MM.1S (cell line): ENCODE results near the gene LARP1.

Experiments
- DNase-seq: peaks from one replicate; pipeline ENCODE4 v3.0.0-alpha.2; 2015
- H2AFZ ChIP-seq: fragments of 300-600 bp; sonication (generic); 2 replicates; pipeline ENCODE4 v1.6.0; 2016; ENCODE audit warnings: antibody characterized with exemption, low read length
- H3F3A ChIP-seq: fragments of 300-600 bp; sonication (generic); 2 replicates; pipeline ENCODE4 v1.6.1; 2016; ENCODE audit warnings: mild to moderate bottlenecking, antibody characterized with exemption, low read length, moderate library complexity, mixed read lengths; ENCODE audit not compliant: insufficient read depth
- H3K27ac ChIP-seq: fragments of 300-600 bp; sonication (generic); 2 replicates; pipeline ENCODE4 v1.5.1; 2016; ENCODE audit warnings: mild to moderate bottlenecking, low read length
- H3K27me3 ChIP-seq: fragments of 300-600 bp; sonication (generic); replicated peaks from 2 replicates; pipeline ENCODE4 v1.6.0; 2016; ENCODE audit warnings: low read length; ENCODE audit not compliant: insufficient read depth
- H3K36me3 ChIP-seq: fragments of 300-600 bp; sonication (generic); replicated peaks from 2 replicates; pipeline ENCODE4 v1.6.1; 2016; ENCODE audit warnings: mild to moderate bottlenecking, low read length, mixed read lengths; ENCODE audit not compliant: insufficient read depth
- H3K4me1 ChIP-seq: fragments of 300-600 bp; sonication (generic); 2 replicates; pipeline ENCODE4 v1.6.1; 2016; ENCODE audit warnings: low read length, mixed read lengths
- H3K4me2 ChIP-seq: fragments of 300-600 bp; sonication (generic); 2 replicates; pipeline ENCODE4 v1.6.0; 2016; ENCODE audit warnings: low read depth, low read length
- H3K4me3 ChIP-seq: fragments of 300-600 bp; sonication (generic); 2 replicates; pipeline ENCODE4 v1.5.1; 2016; ENCODE audit warnings: low read length, mixed read lengths
- H3K79me2 ChIP-seq: fragments of 300-600 bp; sonication (generic); 2 replicates; pipeline ENCODE4 v1.6.1; 2016; ENCODE audit warnings: mixed run types, low read length, mixed read lengths
- H3K9ac ChIP-seq: fragments of 300-600 bp; sonication (generic); 2 replicates; pipeline ENCODE4 v1.6.1; 2016; ENCODE audit warnings: low read length, mixed read lengths
- H3K9me2 ChIP-seq: fragments of 300-600 bp; sonication (generic); replicated peaks from 2 replicates; pipeline ENCODE4 v1.6.1; 2016; ENCODE audit warnings: mild to moderate bottlenecking, low read length, mixed read lengths; ENCODE audit not compliant: insufficient read depth
- H3K9me3 ChIP-seq: fragments of 300-600 bp; sonication (generic); replicated peaks from 2 replicates; pipeline ENCODE4 v1.6.1; 2016; ENCODE audit warnings: mild to moderate bottlenecking, low read length, mixed read lengths; ENCODE audit not compliant: insufficient read depth
- H4K20me1 ChIP-seq: fragments of 300-600 bp; sonication (generic); 2 replicates; pipeline ENCODE4 v1.6.1; 2016; ENCODE audit warnings: mild to moderate bottlenecking, low read length, moderate library complexity, mixed read lengths; ENCODE audit not compliant: insufficient read depth
- CTCF ChIP-seq: fragments of 300-600 bp; sonication (generic); IDR thresholded peaks from 2 replicates; pipeline ENCODE4 v1.5.1; 2016; ENCODE audit warnings: antibody characterized with exemption, low read length, mixed read lengths
- EZH2 ChIP-seq: fragments of 300-600 bp; sonication (generic); optimal IDR thresholded peaks from 2 replicates; pipeline ENCODE3; 2017; ENCODE audit warnings: low read depth, mild to moderate bottlenecking, antibody characterized with exemption, low read length, mixed read lengths
- EZH2phosphoT487 ChIP-seq: fragments of 300-600 bp; sonication (generic); IDR thresholded peaks from 2 replicates; pipeline ENCODE4 v1.6.1; 2018; ENCODE audit warnings: antibody characterized with exemption, low read length

The LARP1 gene

GRCh38 chr5:154768207-154768606, 13.0 kb downstream of the LARP1 start:
- Histone ChIP-seq H3K4me2 (no peak overlapping the region), H3K9me3 (no peaks in the 10 kb centered on the region), H3K79me2 (peaks cover 99% of the 10 kb centered on the region), H4K20me1 (peaks cover 86% of the 10 kb centered on the region), H3K36me3 (no peaks in the 10 kb centered on the region), H3K4me3 (no peak overlapping the region), H2AFZ (no peak overlapping the region), H3K27ac (no peak overlapping the region), H3F3A (no peaks in the 10 kb centered on the region), H3K9me2 (no peaks in the 10 kb centered on the region), H3K27me3 (no peaks in the 10 kb centered on the region), H3K9ac (no peak overlapping the region), H3K4me1 (no peaks in the 10 kb centered on the region)
- no peak for DNase-seq
- TF ChIP-seq EZH2 (no peak), CTCF (no peak), EZH2phosphoT487 (no peak)

- no peaks in the 10 kb centered on the region for H3K4me1 ChIP-seq
- DNase-seq: no peak
- no peak overlapping the region for H3K9ac ChIP-seq
- H3K36me3 ChIP-seq: no peaks in the 10 kb centered on the region
- H2AFZ ChIP-seq: no peak overlapping the region
- no peaks in the 10 kb centered on the region for H3F3A ChIP-seq
- no peak overlapping the region for H3K27ac ChIP-seq
- H3K9me2 ChIP-seq: no peaks in the 10 kb centered on the region
- H3K27me3 ChIP-seq: no peaks in the 10 kb centered on the region
- H3K79me2 ChIP-seq: peaks cover 99% of the 10 kb centered on the region
- no peaks in the 10 kb centered on the region for H3K9me3 ChIP-seq
- no peak overlapping the region for H3K4me3 ChIP-seq
- H3K4me2 ChIP-seq: no peak overlapping the region
- H4K20me1 ChIP-seq: peaks cover 94% of the 10 kb centered on the region
- TF ChIP-seq CTCF: no peak
- TF ChIP-seq EZH2phosphoT487: no peak
- no peak for TF ChIP-seq EZH2
These were observed 14.9 kb downstream of the LARP1 start for GRCh38 chr5:154770111-154770510.

GRCh38 chr5:154771383-154771901, 16.3 kb downstream of the LARP1 start:
- Histone ChIP-seq H3K9me2 (no peaks in the 10 kb centered on the region), H3K27me3 (no peaks in the 10 kb centered on the region), H3K4me2 (no peak overlapping the region), H3K9ac (no peak overlapping the region), H3K27ac (no peak overlapping the region), H3K9me3 (no peaks in the 10 kb centered on the region), H3K36me3 (no peaks in the 10 kb centered on the region), H3K79me2 (peaks cover 99% of the 10 kb centered on the region), H4K20me1 (peaks cover 87% of the 10 kb centered on the region), H3K4me1 (no peaks in the 10 kb centered on the region), H2AFZ (no peak overlapping the region), H3K4me3 (no peak overlapping the region), H3F3A (no peaks in the 10 kb centered on the region)
- no peak for TF ChIP-seq EZH2phosphoT487
- no peak for TF ChIP-seq CTCF
- TF ChIP-seq EZH2: no peak
- no peak for DNase-seq
